ENCODE data around the gene SLC26A3.

The SLC26A3 gene

DNA sequence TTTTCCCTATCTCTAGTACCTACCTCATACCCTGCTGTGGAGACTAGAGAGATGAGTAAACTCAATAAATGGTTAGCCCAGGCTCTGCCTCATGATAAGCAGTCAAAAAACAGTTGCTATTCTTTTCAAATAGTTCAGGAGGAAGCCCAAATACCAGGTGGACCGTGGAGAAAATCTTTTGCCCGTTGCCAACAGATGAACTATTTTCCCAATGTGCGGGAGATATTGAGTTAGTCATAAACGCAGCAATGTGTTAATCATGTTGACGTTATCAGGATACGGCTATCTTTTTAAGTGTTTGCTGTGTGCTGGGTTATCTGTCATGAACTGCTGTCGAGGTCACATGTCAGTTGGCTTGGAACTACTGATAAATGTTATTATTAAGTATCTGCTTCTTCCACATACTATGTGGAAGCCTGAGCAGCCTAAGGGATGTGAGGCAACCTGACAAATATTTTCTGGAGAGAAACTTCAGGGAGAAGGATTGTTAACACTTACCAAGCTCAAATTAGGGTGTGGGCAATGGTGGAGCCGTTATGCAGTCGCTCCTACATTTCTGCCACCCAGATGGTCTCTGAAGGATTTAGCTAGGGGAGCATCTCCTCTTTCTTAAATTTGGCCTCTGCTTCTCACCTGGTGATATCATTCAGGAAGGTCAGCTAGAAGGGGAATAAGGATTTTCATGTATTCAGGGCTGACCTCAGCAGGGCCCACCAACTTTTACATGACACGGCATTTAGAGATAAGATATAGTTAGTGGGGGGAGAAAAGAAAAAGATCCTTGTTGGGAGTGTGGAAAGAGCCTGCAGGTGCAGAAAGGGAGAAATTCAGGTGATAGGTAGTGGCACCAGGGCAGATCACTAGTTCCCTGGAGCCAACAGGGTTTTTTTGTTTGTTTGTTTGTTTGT is 33.5 kb upstream of the SLC26A3 start:
- Histone ChIP-seq H3K4me3 (ENCODE audit: low read length) (no peak overlapping the region), H3K36me3 (replicated peaks; ENCODE audit: insufficient read depth, low read length) (no peaks in the 10 kb centered on the region), H3K4me1 (ENCODE audit: low read length) (no peaks in the 10 kb centered on the region), H3F3A (ENCODE audit: insufficient read depth, low read length) (no peaks in the 10 kb centered on the region), H2AFZ (ENCODE audit: low read length) (no peak overlapping the region), H3K4me2 (ENCODE audit: low read depth, low read length) (no peak overlapping the region), H3K27me3 (replicated peaks; ENCODE audit: insufficient read depth, low read length) (no peaks in the 10 kb centered on the region), H3K9me2 (replicated peaks; ENCODE audit: insufficient read depth, low read length) (no peaks in the 10 kb centered on the region), H3K9me3 (replicated peaks; ENCODE audit: insufficient read depth, low read length) (no peaks in the 10 kb centered on the region), H3K9ac (ENCODE audit: low read length) (no peak overlapping the region), H4K20me1 (ENCODE audit: insufficient read depth, low read length) (no peaks in the 10 kb centered on the region), H3K79me2 (ENCODE audit: low read length) (no peaks in the 10 kb centered on the region), H3K27ac (ENCODE audit: low read length) (no peak overlapping the region)
- DNase-seq, result no peak
- TF ChIP-seq EZH2phosphoT487 (IDR thresholded peaks at IDR 0.05; ENCODE audit: low read length), result no peak
- TF ChIP-seq, protein P1, sequence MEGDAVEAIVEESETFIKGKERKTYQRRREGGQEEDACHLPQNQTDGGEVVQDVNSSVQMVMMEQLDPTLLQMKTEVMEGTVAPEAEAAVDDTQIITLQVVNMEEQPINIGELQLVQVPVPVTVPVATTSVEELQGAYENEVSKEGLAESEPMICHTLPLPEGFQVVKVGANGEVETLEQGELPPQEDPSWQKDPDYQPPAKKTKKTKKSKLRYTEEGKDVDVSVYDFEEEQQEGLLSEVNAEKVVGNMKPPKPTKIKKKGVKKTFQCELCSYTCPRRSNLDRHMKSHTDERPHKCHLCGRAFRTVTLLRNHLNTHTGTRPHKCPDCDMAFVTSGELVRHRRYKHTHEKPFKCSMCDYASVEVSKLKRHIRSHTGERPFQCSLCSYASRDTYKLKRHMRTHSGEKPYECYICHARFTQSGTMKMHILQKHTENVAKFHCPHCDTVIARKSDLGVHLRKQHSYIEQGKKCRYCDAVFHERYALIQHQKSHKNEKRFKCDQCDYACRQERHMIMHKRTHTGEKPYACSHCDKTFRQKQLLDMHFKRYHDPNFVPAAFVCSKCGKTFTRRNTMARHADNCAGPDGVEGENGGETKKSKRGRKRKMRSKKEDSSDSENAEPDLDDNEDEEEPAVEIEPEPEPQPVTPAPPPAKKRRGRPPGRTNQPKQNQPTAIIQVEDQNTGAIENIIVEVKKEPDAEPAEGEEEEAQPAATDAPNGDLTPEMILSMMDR (IDR thresholded peaks at IDR 0.05; ENCODE audit: low read length), result no peak

DNA sequence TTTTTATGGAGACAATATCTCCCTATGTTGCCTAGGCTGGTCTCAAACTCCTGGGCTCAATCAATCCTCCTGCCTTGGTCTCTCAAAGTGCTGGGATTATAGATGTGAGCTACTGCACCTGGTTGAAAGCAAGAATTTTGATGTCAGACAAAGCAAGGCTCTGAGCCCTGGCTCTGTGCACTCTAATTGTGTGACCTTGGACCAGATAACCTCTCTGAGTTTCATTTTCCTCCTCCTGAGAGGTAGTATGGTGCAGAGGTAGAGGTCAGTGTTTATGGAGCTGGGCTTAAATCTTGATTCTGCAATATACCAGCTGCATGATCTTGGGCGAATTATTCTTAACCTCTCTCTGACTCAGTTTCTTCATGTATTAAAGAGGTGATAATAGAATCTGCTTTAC is 31.4 kb upstream of the SLC26A3 start:
- Histone ChIP-seq H3K79me2 (ENCODE audit: low read length) (no peaks in the 10 kb centered on the region), H3K4me1 (ENCODE audit: low read length) (no peaks in the 10 kb centered on the region), H3K9ac (ENCODE audit: low read length) (no peak overlapping the region), H3K27ac (ENCODE audit: low read length) (no peak overlapping the region), H3K4me2 (ENCODE audit: low read depth, low read length) (no peak overlapping the region), H3F3A (ENCODE audit: insufficient read depth, low read length) (no peaks in the 10 kb centered on the region), H3K9me3 (replicated peaks; ENCODE audit: insufficient read depth, low read length) (no peaks in the 10 kb centered on the region), H3K9me2 (replicated peaks; ENCODE audit: insufficient read depth, low read length) (no peaks in the 10 kb centered on the region), H3K36me3 (replicated peaks; ENCODE audit: insufficient read depth, low read length) (no peaks in the 10 kb centered on the region), H2AFZ (ENCODE audit: low read length) (no peak overlapping the region), H4K20me1 (ENCODE audit: insufficient read depth, low read length) (no peaks in the 10 kb centered on the region), H3K27me3 (replicated peaks; ENCODE audit: insufficient read depth, low read length) (no peaks in the 10 kb centered on the region), H3K4me3 (ENCODE audit: low read length) (no peak overlapping the region)
- TF ChIP-seq EZH2 (optimal IDR thresholded peaks at IDR 0.05; ENCODE audit: low read depth, low read length) (no peak), EZH2phosphoT487 (IDR thresholded peaks at IDR 0.05; ENCODE audit: low read length) (no peak)
- TF ChIP-seq, protein P1 (IDR thresholded peaks at IDR 0.05; ENCODE audit: low read length), result no peak
- DNase-seq, result no peak

DNA sequence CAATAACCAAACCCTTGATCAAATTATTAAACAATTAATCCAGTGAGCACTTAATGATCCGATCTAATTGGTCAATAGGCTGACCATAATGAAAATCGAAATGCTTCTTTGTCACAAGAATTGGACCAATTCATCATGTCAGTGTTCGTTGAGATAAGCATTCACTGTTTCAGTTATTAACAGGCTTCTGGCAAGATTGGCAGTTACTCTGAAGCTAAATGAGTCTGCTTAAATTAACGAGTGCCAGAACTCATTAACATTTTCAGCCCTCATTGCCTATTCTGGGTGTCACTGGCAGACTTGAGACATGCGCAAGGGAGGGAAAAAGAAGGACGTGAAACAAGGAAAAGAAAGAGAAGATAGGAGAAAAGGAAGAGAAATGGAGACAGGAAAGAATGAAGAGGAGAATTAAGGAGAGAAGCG is 30.7 kb upstream of the SLC26A3 start:
- H2AFZ ChIP-seq (ENCODE audit: low read length), result no peak overlapping the region
- no peak overlapping the region for H3K9ac ChIP-seq (ENCODE audit: low read length)
- no peaks in the 10 kb centered on the region for H3F3A ChIP-seq (ENCODE audit: insufficient read depth, low read length)
- no peaks in the 10 kb centered on the region for H3K9me2 ChIP-seq (replicated peaks; ENCODE audit: insufficient read depth, low read length)
- no peaks in the 10 kb centered on the region for H3K36me3 ChIP-seq (replicated peaks; ENCODE audit: insufficient read depth, low read length)
- no peak overlapping the region for H3K4me3 ChIP-seq (ENCODE audit: low read length)
- H3K4me2 ChIP-seq (ENCODE audit: low read depth, low read length), result no peak overlapping the region
- DNase-seq, result no peak
- H3K9me3 ChIP-seq (replicated peaks; ENCODE audit: insufficient read depth, low read length), result no peaks in the 10 kb centered on the region
- TF ChIP-seq, protein P1 (IDR thresholded peaks at IDR 0.05; ENCODE audit: low read length), result no peak
- TF ChIP-seq EZH2phosphoT487 (IDR thresholded peaks at IDR 0.05; ENCODE audit: low read length) (no peak), EZH2 (optimal IDR thresholded peaks at IDR 0.05; ENCODE audit: low read depth, low read length) (no peak)
- H3K27me3 ChIP-seq (replicated peaks; ENCODE audit: insufficient read depth, low read length), result no peaks in the 10 kb centered on the region
- H3K79me2 ChIP-seq (ENCODE audit: low read length), result no peaks in the 10 kb centered on the region
- H4K20me1 ChIP-seq (ENCODE audit: insufficient read depth, low read length), result no peaks in the 10 kb centered on the region
- no peak overlapping the region for H3K27ac ChIP-seq (ENCODE audit: low read length)
- H3K4me1 ChIP-seq (ENCODE audit: low read length), result no peaks in the 10 kb centered on the region
